ENCODE data around the gene RRM1. TPM values are rescaled to one million over a fixed set of nuclear protein-coding genes. Genes with fewer than 3 reads are reported as not detected.
A peak's percentile ranks its signal among the peaks of the same experiment; 100 is the strongest.

The RRM1 gene
- total RNA-seq, 4 donors from 2014 or later, result 22.3 to 90.8 (median 60.3) TPM

- Histone ChIP-seq H3K36me3 (no peaks in the 10 kb centered on the region), H3K27me3 (no peaks in the 10 kb centered on the region), H3K27ac (no peak overlapping the region), H3K4me1 (peaks cover 0 to 17% (median 0%) of the 10 kb centered on the region in 3 donors), H3K4me3 (no peak overlapping the region), H3K9me3 (no peaks in the 10 kb centered on the region)
- TF ChIP-seq, protein P1, sequence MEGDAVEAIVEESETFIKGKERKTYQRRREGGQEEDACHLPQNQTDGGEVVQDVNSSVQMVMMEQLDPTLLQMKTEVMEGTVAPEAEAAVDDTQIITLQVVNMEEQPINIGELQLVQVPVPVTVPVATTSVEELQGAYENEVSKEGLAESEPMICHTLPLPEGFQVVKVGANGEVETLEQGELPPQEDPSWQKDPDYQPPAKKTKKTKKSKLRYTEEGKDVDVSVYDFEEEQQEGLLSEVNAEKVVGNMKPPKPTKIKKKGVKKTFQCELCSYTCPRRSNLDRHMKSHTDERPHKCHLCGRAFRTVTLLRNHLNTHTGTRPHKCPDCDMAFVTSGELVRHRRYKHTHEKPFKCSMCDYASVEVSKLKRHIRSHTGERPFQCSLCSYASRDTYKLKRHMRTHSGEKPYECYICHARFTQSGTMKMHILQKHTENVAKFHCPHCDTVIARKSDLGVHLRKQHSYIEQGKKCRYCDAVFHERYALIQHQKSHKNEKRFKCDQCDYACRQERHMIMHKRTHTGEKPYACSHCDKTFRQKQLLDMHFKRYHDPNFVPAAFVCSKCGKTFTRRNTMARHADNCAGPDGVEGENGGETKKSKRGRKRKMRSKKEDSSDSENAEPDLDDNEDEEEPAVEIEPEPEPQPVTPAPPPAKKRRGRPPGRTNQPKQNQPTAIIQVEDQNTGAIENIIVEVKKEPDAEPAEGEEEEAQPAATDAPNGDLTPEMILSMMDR (IDR thresholded peaks at IDR 0.05), result no peak
- TF ChIP-seq POLR2A (IDR thresholded peaks at IDR 0.05), result no peak
- 82 to 85% methylated on average over 4 to 8 of the region's 14 CpGs for WGBS, 2 donors
- no peak for DNase-seq
- intact Hi-C loops (cut with DNase I), result loop anchor here (5.0 to 10.0 kb wide), 2 partner anchors 314 to 451 kb away; partner anchors contain the start of gene OR51D1
Observed at GRCh38 chr11:4183410-4184057, 88.9 kb downstream of the RRM1 start.

- intact Hi-C loops (cut with DNase I), result loop anchor here (5.0 to 10.0 kb wide), 2 partner anchors 313 to 450 kb away; partner anchors contain the start of gene OR51D1
- TF ChIP-seq, protein P1 (IDR thresholded peaks at IDR 0.05), result no peak
- no peak for TF ChIP-seq POLR2A (IDR thresholded peaks at IDR 0.05)
- Histone ChIP-seq H3K4me1 (peaks cover 0 to 17% (median 0%) of the 10 kb centered on the region in 3 donors), H3K27me3 (no peaks in the 10 kb centered on the region), H3K9me3 (no peaks in the 10 kb centered on the region), H3K4me3 (no peak overlapping the region), H3K27ac (no peak overlapping the region), H3K36me3 (no peaks in the 10 kb centered on the region)
- DNase-seq, result no peak
- WGBS, 2 donors, result 61 to 71% methylated on average over 5 to 6 of the region's 7 CpGs
Observed at GRCh38 chr11:4184163-4184916, 89.7 kb downstream of the RRM1 start.

GRCh38 chr11:4185561-4185960 lies 91.0 kb downstream of the RRM1 start:
- Histone ChIP-seq H3K36me3 (no peaks in the 10 kb centered on the region), H3K4me1 (peaks cover 0 to 22% (median 0%) of the 10 kb centered on the region in 3 donors), H3K9me3 (no peaks in the 10 kb centered on the region), H3K27ac (no peak overlapping the region), H3K4me3 (no peak overlapping the region), H3K27me3 (no peaks in the 10 kb centered on the region)
- intact Hi-C loops (cut with DNase I), result loop anchor here (10.0 kb wide), 1 partner anchor 449 kb away; the partner anchor contains the start of gene OR51D1
- 69 to 77% methylated on average over 2 to 3 of the region's 3 CpGs for WGBS, 2 donors
- DNase-seq, result no peak
- no peak for TF ChIP-seq POLR2A (IDR thresholded peaks at IDR 0.05)
- TF ChIP-seq, protein P1 (IDR thresholded peaks at IDR 0.05), result no peak

- Histone ChIP-seq H3K36me3 (no peaks in the 10 kb centered on the region), H3K9me3 (no peaks in the 10 kb centered on the region), H3K4me3 (peak overlapping the region; percentile 48 to 74 (median 66)), H3K27ac (peak overlapping the region in 1 of 4 donors; percentile 66), H3K4me1 (peaks cover 0 to 31% (median 0%) of the 10 kb centered on the region in 3 donors), H3K27me3 (no peaks in the 10 kb centered on the region)
- intact Hi-C loops (cut with DNase I), result loop anchor here (10.0 kb wide), 1 partner anchor 448 kb away; the partner anchor contains the start of gene OR51D1
- DNase-seq, result no peak
- 23 to 37% methylated on average over 8 of the region's 9 CpGs for WGBS, 2 donors
- TF ChIP-seq, protein P1 (IDR thresholded peaks at IDR 0.05), result no peak
- no peak for TF ChIP-seq POLR2A (IDR thresholded peaks at IDR 0.05)
Observed at GRCh38 chr11:4186464-4187054, 92.0 kb downstream of the RRM1 start.
